Thyroid gland (tissue), 4 donors: ENCODE results near the gene RITA1.

Experiments
- POLR2A ChIP-seq, 2 donors: fragments of 450-650 bp; IDR thresholded peaks; one replicate each; pipeline ENCODE4 v1.6.1; 2017; ENCODE audit warnings: antibody characterized with exemption in 2 of 2, mild to moderate bottlenecking in 2 of 2, moderate library complexity in 1 of 2
- TF ChIP-seq, protein P1 (sequence below), 6 experiments: fragments of 200-600 bp in 3 of 6; fragments of 450-650 bp in 3 of 6; sonication (generic) in 3 of 6; IDR thresholded peaks; one replicate each; pipeline ENCODE4 v1.5.1; 2016 to 2019; ENCODE audit warnings: antibody characterized with exemption in 6 of 6, mild to moderate bottlenecking in 2 of 6, inconsistent platforms in 1 of 6, moderate library complexity in 1 of 6

DNA sequence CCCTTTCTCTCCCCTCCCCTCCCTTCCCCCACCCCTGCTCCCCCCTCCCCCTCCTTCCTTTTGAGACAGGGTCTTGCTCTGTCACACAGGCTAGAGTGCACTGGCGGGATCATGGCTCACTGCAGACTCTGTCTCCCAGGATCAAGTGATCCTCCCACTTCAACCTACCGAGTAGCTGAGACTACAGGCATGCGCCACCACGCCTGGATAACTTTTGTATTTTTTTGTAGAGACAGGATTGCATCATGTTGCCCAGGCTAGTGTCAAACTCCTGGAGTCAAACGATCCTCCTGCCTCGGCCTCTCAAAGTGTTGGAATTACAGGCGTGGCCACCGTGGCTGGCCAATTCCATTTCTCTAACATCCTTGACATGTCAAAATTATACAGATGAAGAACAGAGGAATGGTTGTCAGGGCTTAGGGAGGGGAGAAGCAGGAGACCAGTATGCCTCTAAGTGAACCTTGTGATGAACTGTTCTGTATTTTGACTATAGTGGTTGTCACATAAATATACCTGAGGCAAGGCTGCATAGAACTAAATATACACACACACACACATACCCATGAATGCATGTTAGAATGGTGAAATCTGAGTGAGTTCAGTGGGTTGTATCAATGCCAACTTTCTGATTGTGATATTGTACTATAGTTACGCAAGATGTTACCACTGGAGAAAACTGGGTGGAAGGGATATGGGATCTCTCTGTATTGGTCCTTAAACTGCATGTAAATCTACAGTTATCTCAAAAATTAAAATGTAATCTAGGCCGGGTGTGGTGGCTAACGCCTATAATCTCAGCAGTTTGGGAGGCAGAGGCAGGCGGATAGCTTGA is 39.6 kb upstream of the RITA1 start:
- TF ChIP-seq, protein P1, sequence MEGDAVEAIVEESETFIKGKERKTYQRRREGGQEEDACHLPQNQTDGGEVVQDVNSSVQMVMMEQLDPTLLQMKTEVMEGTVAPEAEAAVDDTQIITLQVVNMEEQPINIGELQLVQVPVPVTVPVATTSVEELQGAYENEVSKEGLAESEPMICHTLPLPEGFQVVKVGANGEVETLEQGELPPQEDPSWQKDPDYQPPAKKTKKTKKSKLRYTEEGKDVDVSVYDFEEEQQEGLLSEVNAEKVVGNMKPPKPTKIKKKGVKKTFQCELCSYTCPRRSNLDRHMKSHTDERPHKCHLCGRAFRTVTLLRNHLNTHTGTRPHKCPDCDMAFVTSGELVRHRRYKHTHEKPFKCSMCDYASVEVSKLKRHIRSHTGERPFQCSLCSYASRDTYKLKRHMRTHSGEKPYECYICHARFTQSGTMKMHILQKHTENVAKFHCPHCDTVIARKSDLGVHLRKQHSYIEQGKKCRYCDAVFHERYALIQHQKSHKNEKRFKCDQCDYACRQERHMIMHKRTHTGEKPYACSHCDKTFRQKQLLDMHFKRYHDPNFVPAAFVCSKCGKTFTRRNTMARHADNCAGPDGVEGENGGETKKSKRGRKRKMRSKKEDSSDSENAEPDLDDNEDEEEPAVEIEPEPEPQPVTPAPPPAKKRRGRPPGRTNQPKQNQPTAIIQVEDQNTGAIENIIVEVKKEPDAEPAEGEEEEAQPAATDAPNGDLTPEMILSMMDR (IDR thresholded peaks at IDR 0.05), result no peak
- TF ChIP-seq POLR2A (IDR thresholded peaks at IDR 0.05), result no peak
